Mammary epithelial cell (primary cell): Measurements from ENCODE around the gene KRT12.

Experiments
- CTCF ChIP-seq, 2 donors: IDR thresholded peaks in 1 of 2; conservative IDR thresholded peaks in 1 of 2; 2 replicates each; pipeline ENCODE4 v1.5.1; 2011 to 2012; ENCODE audit warnings: inconsistent platforms in 2 of 2, low read length in 2 of 2, mild to moderate bottlenecking in 2 of 2, control low read depth in 1 of 2, low read depth in 1 of 2; ENCODE audit not compliant: insufficient read depth in 1 of 2; ENCODE audit errors: extremely low read depth in 1 of 2
- EZH2 ChIP-seq: IDR thresholded peaks from 2 replicates; pipeline ENCODE4 v1.6.1; 2012; ENCODE audit warnings: low read length, inconsistent platforms, borderline replicate concordance

GRCh38 chr17:40859536-40859935 lies 7.5 kb downstream of the KRT12 start:
- no peak for TF ChIP-seq CTCF (conservative IDR thresholded peaks at IDR 0.05 in 1 of 2, IDR thresholded peaks at IDR 0.05 in 1 of 2; ENCODE audit: extremely low read depth in 1 of 2, insufficient read depth in 1 of 2, low read depth in 1 of 2, low read length in 2 of 2)
- no peak for TF ChIP-seq EZH2
